HL-60 (cell line): ENCODE results near the gene GALNT5.

Source experiments
- POLR2AphosphoS5 ChIP-seq: IDR thresholded peaks from 2 replicates; pipeline ENCODE4 v1.6.1; 2012; ENCODE audit warnings: low read depth
- TF ChIP-seq, protein P1 (sequence below): IDR thresholded peaks from one replicate; pipeline ENCODE4 v1.5.1; 2011; ENCODE audit warnings: low read length, control low read depth, inconsistent platforms; ENCODE audit not compliant: insufficient read depth

DNA sequence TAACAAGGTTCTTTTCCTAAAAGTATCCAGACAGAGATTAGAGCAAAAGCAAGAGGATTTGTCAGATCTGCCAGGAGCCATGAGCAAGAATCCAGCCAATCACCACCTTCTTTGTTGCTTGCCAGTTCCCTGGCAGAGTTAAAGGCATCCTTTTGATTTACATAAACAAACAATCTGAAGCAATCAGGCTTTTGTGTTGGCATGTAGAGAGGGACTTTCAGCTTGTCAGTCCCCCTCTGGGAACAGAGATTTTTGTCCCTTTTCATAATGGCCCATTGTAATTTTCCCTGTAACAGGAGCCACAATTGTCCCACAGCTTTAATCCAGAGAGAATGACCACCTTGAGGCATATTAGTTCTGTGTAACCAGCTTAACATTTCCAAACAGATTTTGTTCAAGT, 68.3 kb downstream of the GALNT5 start, which contains the start of gene ERMN:
- TF ChIP-seq, protein P1, sequence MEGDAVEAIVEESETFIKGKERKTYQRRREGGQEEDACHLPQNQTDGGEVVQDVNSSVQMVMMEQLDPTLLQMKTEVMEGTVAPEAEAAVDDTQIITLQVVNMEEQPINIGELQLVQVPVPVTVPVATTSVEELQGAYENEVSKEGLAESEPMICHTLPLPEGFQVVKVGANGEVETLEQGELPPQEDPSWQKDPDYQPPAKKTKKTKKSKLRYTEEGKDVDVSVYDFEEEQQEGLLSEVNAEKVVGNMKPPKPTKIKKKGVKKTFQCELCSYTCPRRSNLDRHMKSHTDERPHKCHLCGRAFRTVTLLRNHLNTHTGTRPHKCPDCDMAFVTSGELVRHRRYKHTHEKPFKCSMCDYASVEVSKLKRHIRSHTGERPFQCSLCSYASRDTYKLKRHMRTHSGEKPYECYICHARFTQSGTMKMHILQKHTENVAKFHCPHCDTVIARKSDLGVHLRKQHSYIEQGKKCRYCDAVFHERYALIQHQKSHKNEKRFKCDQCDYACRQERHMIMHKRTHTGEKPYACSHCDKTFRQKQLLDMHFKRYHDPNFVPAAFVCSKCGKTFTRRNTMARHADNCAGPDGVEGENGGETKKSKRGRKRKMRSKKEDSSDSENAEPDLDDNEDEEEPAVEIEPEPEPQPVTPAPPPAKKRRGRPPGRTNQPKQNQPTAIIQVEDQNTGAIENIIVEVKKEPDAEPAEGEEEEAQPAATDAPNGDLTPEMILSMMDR = no peak
- TF ChIP-seq POLR2AphosphoS5 = no peak
